Retinal pigment epithelial cell (primary cell): ENCODE results near the gene TMPRSS13.

ENCODE experiments used
- DNase-seq: peaks from one replicate; pipeline ENCODE4 v3.0.0-alpha.2; 2010; ENCODE audit warnings: low read depth
- H3K4me3 ChIP-seq: 2 replicates; pipeline ENCODE4 v1.5.1; 2011; ENCODE audit warnings: mild to moderate bottlenecking, low read length, control low read depth, moderate library complexity
- TF ChIP-seq, protein P1 (sequence below): conservative IDR thresholded peaks from 2 replicates; pipeline ENCODE4 v1.5.1; 2011; ENCODE audit warnings: low read depth, low read length, control low read depth, inconsistent platforms

Gene TMPRSS13

DNA sequence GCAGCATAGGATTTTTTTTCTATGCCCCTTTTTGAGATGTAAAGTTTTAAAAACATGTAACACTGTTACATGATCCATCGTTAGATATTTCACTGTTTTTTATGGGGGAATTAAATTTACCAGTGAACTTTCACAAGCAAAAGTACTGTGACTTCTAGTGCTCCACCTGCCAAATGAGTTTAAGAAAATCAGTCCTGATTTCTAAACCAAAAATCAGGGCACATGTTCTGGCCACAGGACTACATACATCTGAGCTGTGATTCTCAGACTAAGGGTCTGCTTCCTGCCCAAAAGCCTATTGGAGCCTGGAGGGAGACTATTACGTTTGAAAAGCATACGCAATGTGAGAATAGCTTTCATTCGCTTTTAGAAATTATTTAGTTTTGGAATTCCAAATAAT lies 22.5 kb downstream of the TMPRSS13 start:
- DNase-seq: no peak
- TF ChIP-seq, protein P1, sequence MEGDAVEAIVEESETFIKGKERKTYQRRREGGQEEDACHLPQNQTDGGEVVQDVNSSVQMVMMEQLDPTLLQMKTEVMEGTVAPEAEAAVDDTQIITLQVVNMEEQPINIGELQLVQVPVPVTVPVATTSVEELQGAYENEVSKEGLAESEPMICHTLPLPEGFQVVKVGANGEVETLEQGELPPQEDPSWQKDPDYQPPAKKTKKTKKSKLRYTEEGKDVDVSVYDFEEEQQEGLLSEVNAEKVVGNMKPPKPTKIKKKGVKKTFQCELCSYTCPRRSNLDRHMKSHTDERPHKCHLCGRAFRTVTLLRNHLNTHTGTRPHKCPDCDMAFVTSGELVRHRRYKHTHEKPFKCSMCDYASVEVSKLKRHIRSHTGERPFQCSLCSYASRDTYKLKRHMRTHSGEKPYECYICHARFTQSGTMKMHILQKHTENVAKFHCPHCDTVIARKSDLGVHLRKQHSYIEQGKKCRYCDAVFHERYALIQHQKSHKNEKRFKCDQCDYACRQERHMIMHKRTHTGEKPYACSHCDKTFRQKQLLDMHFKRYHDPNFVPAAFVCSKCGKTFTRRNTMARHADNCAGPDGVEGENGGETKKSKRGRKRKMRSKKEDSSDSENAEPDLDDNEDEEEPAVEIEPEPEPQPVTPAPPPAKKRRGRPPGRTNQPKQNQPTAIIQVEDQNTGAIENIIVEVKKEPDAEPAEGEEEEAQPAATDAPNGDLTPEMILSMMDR: no peak
- H3K4me3 ChIP-seq: no peak overlapping the region

DNA sequence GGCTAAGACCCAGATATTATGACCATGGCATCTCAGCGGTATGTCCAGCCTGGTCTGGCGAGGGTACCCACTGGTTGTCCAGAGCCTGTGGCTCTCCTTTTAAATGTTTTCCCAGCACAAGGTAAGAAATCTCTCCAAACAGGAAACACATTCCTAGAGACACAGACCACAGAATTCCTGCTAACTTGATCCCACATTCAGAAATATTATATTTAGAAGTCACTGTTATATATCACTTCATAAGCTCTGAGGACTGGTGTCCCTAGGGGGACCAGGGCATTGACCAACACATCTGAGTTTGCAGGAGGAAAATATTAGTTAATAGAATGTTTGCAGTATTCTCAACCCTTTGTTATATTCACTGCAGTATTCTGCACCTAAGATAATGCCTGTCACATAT lies 23.1 kb downstream of the TMPRSS13 start:
- H3K4me3 ChIP-seq: no peak overlapping the region
- TF ChIP-seq, protein P1: no peak
- no peak for DNase-seq

DNA sequence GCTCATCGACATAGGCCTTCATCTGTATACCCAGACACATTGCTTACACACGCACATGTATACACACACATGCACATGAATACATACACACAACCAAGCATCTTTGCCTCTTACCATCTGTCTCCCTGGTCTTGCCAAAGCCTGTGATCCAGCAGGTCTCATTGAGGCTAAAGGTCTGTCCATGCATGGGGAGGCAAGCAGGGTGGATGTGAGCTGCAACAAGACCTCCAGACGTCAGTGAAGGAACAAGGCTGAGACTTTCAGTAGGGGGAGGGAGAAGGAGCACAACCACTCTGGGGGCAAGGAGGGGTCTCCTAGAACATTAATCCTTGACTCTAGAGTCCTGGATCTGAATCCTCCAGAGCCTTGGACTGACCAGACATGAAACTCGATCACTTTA lies 23.7 kb downstream of the TMPRSS13 start:
- TF ChIP-seq, protein P1: no peak
- no peak overlapping the region for H3K4me3 ChIP-seq
- no peak for DNase-seq

DNA sequence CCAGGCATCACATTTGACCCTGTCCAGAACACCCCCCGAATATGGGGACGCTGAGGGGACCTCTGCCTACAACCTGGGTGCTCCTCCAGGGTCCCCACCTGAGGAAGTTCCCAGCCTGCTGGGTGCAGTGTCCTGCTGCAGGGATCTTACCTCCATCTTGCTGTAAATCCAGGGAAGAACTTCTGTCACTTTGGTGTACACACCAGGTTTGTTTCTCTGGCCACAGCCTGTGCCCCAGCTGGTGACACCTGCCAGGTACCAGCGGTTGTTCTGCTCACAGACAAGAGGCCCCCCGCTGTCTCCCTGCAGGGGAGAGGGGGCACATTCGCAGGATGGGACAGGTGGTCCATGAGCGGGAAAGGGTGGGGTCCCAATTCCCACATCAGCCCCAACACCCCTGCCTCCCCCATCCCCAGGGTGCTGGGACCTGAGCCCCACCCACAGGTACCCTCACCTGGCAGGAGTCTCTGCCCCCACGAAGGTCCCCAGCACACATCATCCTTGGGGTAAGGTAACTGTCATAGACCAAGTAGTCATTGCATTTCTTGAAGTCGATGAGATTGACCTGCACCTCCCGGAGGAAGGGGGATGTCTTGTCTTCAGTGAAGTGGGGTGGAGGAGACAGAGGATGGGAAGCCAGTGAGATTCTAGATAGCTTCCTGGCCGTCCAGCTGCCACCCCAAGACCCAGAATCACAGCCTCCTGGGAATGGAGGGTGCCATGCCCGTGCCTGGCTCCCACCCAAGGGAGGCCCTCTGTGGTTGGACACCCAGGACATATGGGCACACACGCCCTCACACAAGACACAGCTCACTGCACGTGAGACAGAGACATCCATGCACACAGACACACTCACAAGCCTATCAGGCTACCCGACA lies 25.5 kb downstream of the TMPRSS13 start:
- no peak overlapping the region for H3K4me3 ChIP-seq
- DNase-seq: no peak
- TF ChIP-seq, protein P1: no peak

DNA sequence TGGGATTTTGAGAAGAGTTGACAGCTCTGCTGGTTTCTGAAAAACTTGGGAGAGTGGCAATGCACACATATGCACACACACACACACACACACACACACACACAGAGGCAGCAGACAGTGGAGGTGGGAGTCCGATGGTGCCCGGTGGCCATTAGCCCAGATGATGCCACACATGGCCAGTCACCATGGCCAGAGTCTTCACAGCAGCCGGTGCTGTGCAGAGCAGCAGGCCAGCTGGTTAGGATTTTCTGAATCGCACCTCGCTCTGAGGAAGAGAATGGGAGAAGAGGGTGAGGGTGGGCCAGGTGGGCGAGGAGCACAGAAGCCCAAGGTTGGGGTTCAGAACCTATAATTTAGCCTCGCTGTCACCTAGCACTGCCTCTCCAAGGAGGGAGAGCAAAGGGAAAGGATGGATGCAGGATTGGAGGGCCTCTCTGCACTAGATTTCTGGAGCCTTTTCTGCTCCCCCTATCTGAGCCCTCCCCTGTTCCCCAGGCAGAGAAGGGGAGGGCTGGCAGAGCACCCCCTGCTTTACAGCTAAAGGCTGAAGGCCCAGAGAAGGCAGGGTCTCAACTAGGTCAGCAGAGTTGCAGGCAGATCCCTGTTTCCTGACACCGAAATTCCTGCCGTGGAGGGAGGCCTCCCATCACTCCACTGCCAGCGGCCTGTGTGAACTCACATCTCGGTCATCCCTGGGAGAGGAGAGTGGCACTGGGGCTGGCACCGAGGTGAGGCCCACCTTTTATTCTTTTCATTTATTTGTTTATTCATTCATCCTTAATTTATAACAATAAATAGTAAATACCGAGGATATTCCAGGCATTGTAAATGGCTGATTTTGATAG lies 27.0 kb downstream of the TMPRSS13 start:
- DNase-seq: no peak
- no peak overlapping the region for H3K4me3 ChIP-seq
- TF ChIP-seq, protein P1: no peak

DNA sequence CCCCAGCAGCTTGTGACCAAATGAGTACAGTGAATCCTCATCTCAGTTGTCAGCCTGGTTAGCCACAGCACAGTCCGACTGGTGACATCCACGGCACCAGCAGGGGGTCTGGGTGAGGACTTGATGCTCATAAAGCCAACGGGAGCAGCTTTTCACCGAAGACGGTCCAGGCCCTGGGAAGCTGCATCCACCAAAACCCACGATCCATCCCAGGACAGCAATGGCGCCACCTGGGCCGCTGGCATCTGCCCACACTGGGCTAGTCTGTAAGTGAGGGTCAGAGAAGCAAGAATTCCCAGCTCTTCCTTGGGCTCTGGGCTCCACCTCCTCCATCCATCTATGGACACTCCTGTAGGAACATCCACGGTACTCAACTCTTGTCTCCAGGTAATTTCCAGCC lies 27.6 kb downstream of the TMPRSS13 start:
- H3K4me3 ChIP-seq: no peak overlapping the region
- DNase-seq: no peak
- TF ChIP-seq, protein P1: no peak
